Adipocyte (in vitro differentiated cells): ENCODE results near the gene C1orf174.

ENCODE experiments used
- DNase-seq: peaks from one replicate; pipeline ENCODE4 v3.0.0-alpha.2; 2015; ENCODE audit warnings: low read depth
- H3K27me3 ChIP-seq: replicated peaks from 2 replicates; pipeline ENCODE4 v1.7.0; 2013; ENCODE audit warnings: mild to moderate bottlenecking, low read length, moderate library complexity; ENCODE audit not compliant: control insufficient read depth, insufficient read depth
- H3K36me3 ChIP-seq: 2 replicates; pipeline ENCODE4 v1.7.0; 2013; ENCODE audit warnings: low read length, mild to moderate bottlenecking, moderate library complexity; ENCODE audit not compliant: control insufficient read depth, insufficient read depth, severe bottlenecking
- H3K4me1 ChIP-seq: 2 replicates; pipeline ENCODE4 v1.7.0; 2013; ENCODE audit warnings: mild to moderate bottlenecking, low read length, moderate library complexity; ENCODE audit not compliant: control insufficient read depth, insufficient read depth
- H3K4me3 ChIP-seq: 2 replicates; pipeline ENCODE4 v1.7.0; 2013; ENCODE audit warnings: mild to moderate bottlenecking, low read length, moderate library complexity
- H3K9ac ChIP-seq: 2 replicates; pipeline ENCODE4 v1.7.0; 2013; ENCODE audit warnings: mild to moderate bottlenecking, low read length, moderate library complexity
- H3K9me3 ChIP-seq: 2 replicates; pipeline ENCODE4 v1.7.0; 2013; ENCODE audit warnings: mild to moderate bottlenecking, low read length, moderate library complexity; ENCODE audit not compliant: control insufficient read depth

C1orf174 gene

GRCh38 chr1:3906672-3907020 lies 6.6 kb upstream of the C1orf174 start:
- no peaks in the 10 kb centered on the region for H3K9me3 ChIP-seq
- peaks cover 33% of the 10 kb centered on the region for H3K27me3 ChIP-seq
- no peak for DNase-seq
- H3K4me1 ChIP-seq = no peaks in the 10 kb centered on the region
- no peaks in the 10 kb centered on the region for H3K36me3 ChIP-seq
- H3K4me3 ChIP-seq = no peak overlapping the region
- no peak overlapping the region for H3K9ac ChIP-seq

- Histone ChIP-seq H3K27me3 (peaks cover 27% of the 10 kb centered on the region), H3K9me3 (no peaks in the 10 kb centered on the region), H3K4me1 (no peaks in the 10 kb centered on the region), H3K9ac (no peak overlapping the region), H3K4me3 (no peak overlapping the region), H3K36me3 (no peaks in the 10 kb centered on the region)
- DNase-seq = no peak
These were observed 6.0 kb upstream of the C1orf174 start for GRCh38 chr1:3905953-3906671.

- Histone ChIP-seq H3K27me3 (peaks cover 20% of the 10 kb centered on the region), H3K36me3 (no peaks in the 10 kb centered on the region), H3K9me3 (no peaks in the 10 kb centered on the region), H3K4me1 (no peaks in the 10 kb centered on the region), H3K9ac (no peak overlapping the region), H3K4me3 (no peak overlapping the region)
- DNase-seq = no peak
These were observed 5.3 kb upstream of the C1orf174 start for GRCh38 chr1:3905266-3905952.

- no peaks in the 10 kb centered on the region for H3K36me3 ChIP-seq
- H3K27me3 ChIP-seq = peaks cover 18% of the 10 kb centered on the region
- no peak overlapping the region for H3K4me3 ChIP-seq
- DNase-seq = no peak
- H3K4me1 ChIP-seq = no peaks in the 10 kb centered on the region
- H3K9ac ChIP-seq = no peak overlapping the region
- H3K9me3 ChIP-seq = no peaks in the 10 kb centered on the region
These were observed 4.7 kb upstream of the C1orf174 start for GRCh38 chr1:3904843-3905185.

GRCh38 chr1:3904006-3904842 lies 4.2 kb upstream of the C1orf174 start:
- H3K9me3 ChIP-seq = no peaks in the 10 kb centered on the region
- H3K36me3 ChIP-seq = no peaks in the 10 kb centered on the region
- H3K4me1 ChIP-seq = peaks cover 2% of the 10 kb centered on the region
- no peak overlapping the region for H3K4me3 ChIP-seq
- H3K27me3 ChIP-seq = peaks cover 17% of the 10 kb centered on the region
- DNase-seq = no peak
- no peak overlapping the region for H3K9ac ChIP-seq

- DNase-seq = no peak
- Histone ChIP-seq H3K9ac (no peak overlapping the region), H3K36me3 (no peaks in the 10 kb centered on the region), H3K4me1 (peaks cover 8% of the 10 kb centered on the region), H3K27me3 (peaks cover 8% of the 10 kb centered on the region), H3K4me3 (no peak overlapping the region), H3K9me3 (peaks cover under 1% of the 10 kb centered on the region)
These were observed 3.3 kb upstream of the C1orf174 start for GRCh38 chr1:3903141-3904005.

- H3K4me1 ChIP-seq = peaks cover 8% of the 10 kb centered on the region
- H3K9ac ChIP-seq = no peak overlapping the region
- no peaks in the 10 kb centered on the region for H3K36me3 ChIP-seq
- peaks cover 7% of the 10 kb centered on the region for H3K9me3 ChIP-seq
- H3K4me3 ChIP-seq = no peak overlapping the region
- DNase-seq = no peak
- H3K27me3 ChIP-seq = peaks cover 4% of the 10 kb centered on the region
These were observed 2.6 kb upstream of the C1orf174 start for GRCh38 chr1:3902571-3903091.

GRCh38 chr1:3902111-3902511 lies 2.0 kb upstream of the C1orf174 start:
- Histone ChIP-seq H3K9me3 (peaks cover 7% of the 10 kb centered on the region), H3K36me3 (no peaks in the 10 kb centered on the region), H3K4me1 (peaks cover 8% of the 10 kb centered on the region), H3K27me3 (no peaks in the 10 kb centered on the region), H3K4me3 (no peak overlapping the region), H3K9ac (no peak overlapping the region)
- no peak for DNase-seq

GRCh38 chr1:3900969-3901529 lies 977 bp upstream of the C1orf174 start:
- no peaks in the 10 kb centered on the region for H3K36me3 ChIP-seq
- H3K9ac ChIP-seq = peak overlapping the region; percentile 97
- H3K9me3 ChIP-seq = peaks cover 7% of the 10 kb centered on the region
- DNase-seq = peak; percentile 99
- H3K4me3 ChIP-seq = peak overlapping the region; percentile 97
- peaks cover 8% of the 10 kb centered on the region for H3K4me1 ChIP-seq
- H3K27me3 ChIP-seq = no peaks in the 10 kb centered on the region

GRCh38 chr1:3899754-3900149 lies 320 bp downstream of the C1orf174 start:
- Histone ChIP-seq H3K9ac (peak overlapping the region; percentile 97), H3K27me3 (no peaks in the 10 kb centered on the region), H3K4me1 (peaks cover 12% of the 10 kb centered on the region), H3K36me3 (no peaks in the 10 kb centered on the region), H3K9me3 (peaks cover 7% of the 10 kb centered on the region), H3K4me3 (peak overlapping the region; percentile 97)
- no peak for DNase-seq
